Measurements from ENCODE around the gene TMEM129. TPM values are rescaled to one million over a fixed set of nuclear protein-coding genes. Genes with fewer than 3 reads are reported as not detected.

The TMEM129 gene
- total RNA-seq, 1 donor from 2014 or later = 27.2 TPM

- Mint-ChIP-seq H3K4me3 (ENCODE audit: unreplicated experiment) (no peak overlapping the region), H3K36me3 (ENCODE audit: low read depth, unreplicated experiment) (peaks cover 45% of the 10 kb centered on the region), H3K9me3 (ENCODE audit: unreplicated experiment) (peaks cover 7% of the 10 kb centered on the region), H3K4me1 (ENCODE audit: unreplicated experiment) (no peaks in the 10 kb centered on the region), H3K27me3 (ENCODE audit: unreplicated experiment) (peaks cover 10% of the 10 kb centered on the region), H3K27ac (ENCODE audit: unreplicated experiment) (no peak overlapping the region)
- TF ChIP-seq, protein P1, sequence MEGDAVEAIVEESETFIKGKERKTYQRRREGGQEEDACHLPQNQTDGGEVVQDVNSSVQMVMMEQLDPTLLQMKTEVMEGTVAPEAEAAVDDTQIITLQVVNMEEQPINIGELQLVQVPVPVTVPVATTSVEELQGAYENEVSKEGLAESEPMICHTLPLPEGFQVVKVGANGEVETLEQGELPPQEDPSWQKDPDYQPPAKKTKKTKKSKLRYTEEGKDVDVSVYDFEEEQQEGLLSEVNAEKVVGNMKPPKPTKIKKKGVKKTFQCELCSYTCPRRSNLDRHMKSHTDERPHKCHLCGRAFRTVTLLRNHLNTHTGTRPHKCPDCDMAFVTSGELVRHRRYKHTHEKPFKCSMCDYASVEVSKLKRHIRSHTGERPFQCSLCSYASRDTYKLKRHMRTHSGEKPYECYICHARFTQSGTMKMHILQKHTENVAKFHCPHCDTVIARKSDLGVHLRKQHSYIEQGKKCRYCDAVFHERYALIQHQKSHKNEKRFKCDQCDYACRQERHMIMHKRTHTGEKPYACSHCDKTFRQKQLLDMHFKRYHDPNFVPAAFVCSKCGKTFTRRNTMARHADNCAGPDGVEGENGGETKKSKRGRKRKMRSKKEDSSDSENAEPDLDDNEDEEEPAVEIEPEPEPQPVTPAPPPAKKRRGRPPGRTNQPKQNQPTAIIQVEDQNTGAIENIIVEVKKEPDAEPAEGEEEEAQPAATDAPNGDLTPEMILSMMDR (IDR thresholded peaks at IDR 0.05; ENCODE audit: unreplicated experiment) = no peak
- no peak for DNase-seq (ENCODE audit: low spot score)
These were observed 20.1 kb upstream of the TMEM129 start for GRCh38 chr4:1741208-1741607.

DNA sequence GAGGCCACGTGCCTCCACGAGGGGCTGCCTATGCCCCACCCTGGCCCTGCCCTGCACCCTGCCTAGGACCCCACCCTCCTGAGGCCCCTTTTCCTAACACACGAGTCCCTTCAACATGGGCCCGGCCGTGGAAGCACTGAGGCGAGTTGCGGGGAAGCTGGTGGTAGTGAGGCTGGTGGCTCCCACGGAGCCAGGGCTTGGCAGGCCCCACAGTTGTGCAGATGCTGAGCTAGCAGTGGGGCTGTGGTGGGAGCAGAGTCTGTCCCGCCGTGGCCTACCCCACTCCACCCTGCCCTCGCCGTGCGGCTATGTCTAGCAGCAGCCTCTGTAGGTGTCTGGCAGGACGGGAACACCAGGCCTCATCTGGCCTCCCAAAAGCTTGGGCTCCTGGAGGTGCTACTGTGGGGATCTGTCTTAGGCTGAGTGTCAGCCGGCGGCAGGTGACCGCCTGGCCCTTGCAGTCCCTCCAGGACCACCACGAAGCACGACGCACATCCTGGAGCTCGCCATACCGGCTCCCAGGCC lies 19.0 kb upstream of the TMEM129 start:
- TF ChIP-seq, protein P1 (IDR thresholded peaks at IDR 0.05; ENCODE audit: unreplicated experiment) = no peak
- no peak for DNase-seq (ENCODE audit: low spot score)
- H3K9me3 Mint-ChIP-seq (ENCODE audit: unreplicated experiment) = peaks cover 7% of the 10 kb centered on the region
- H3K27ac Mint-ChIP-seq (ENCODE audit: unreplicated experiment) = no peak overlapping the region
- no peaks in the 10 kb centered on the region for H3K4me1 Mint-ChIP-seq (ENCODE audit: unreplicated experiment)
- no peak overlapping the region for H3K4me3 Mint-ChIP-seq (ENCODE audit: unreplicated experiment)
- peaks cover 45% of the 10 kb centered on the region for H3K36me3 Mint-ChIP-seq (ENCODE audit: low read depth, unreplicated experiment)
- peaks cover 12% of the 10 kb centered on the region for H3K27me3 Mint-ChIP-seq (ENCODE audit: unreplicated experiment)

DNA sequence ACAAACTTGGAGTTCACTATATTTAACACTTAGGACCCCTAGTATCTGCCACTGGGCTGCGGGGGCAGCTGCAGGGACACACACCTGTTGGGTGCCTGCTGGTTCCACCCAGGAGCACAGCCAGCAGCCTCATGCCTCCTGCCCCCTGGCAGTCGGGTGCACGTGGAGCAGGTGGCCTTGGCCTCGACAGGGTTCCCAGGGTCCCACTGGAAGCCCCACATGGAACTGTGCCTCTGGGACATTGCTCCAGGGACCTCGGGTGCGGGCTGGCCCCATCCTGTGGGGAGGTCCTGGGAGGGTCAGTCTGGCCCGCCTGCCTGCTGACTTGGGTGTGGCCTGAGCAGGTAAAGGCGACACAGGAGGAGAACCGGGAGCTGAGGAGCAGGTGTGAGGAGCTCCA lies 18.2 kb upstream of the TMEM129 start:
- H3K4me3 Mint-ChIP-seq (ENCODE audit: unreplicated experiment) = no peak overlapping the region
- TF ChIP-seq, protein P1 (IDR thresholded peaks at IDR 0.05; ENCODE audit: unreplicated experiment) = no peak
- H3K27me3 Mint-ChIP-seq (ENCODE audit: unreplicated experiment) = peaks cover 12% of the 10 kb centered on the region

GRCh38 chr4:1738410-1738809 lies 17.3 kb upstream of the TMEM129 start:
- Mint-ChIP-seq H3K9me3 (ENCODE audit: unreplicated experiment) (peaks cover 7% of the 10 kb centered on the region), H3K27me3 (ENCODE audit: unreplicated experiment) (peaks cover 8% of the 10 kb centered on the region), H3K4me3 (ENCODE audit: unreplicated experiment) (peak overlapping the region; percentile 57), H3K27ac (ENCODE audit: unreplicated experiment) (no peak overlapping the region), H3K4me1 (ENCODE audit: unreplicated experiment) (no peaks in the 10 kb centered on the region), H3K36me3 (ENCODE audit: low read depth, unreplicated experiment) (peaks cover 38% of the 10 kb centered on the region)
- TF ChIP-seq, protein P1 (IDR thresholded peaks at IDR 0.05; ENCODE audit: unreplicated experiment) = no peak
- no peak for DNase-seq (ENCODE audit: low spot score)

More for the DNA sequence above, 18.2 kb upstream of the TMEM129 start:
- Mint-ChIP-seq H3K9me3 (ENCODE audit: unreplicated experiment) (peaks cover 7% of the 10 kb centered on the region), H3K4me1 (ENCODE audit: unreplicated experiment) (no peaks in the 10 kb centered on the region), H3K36me3 (ENCODE audit: low read depth, unreplicated experiment) (peaks cover 41% of the 10 kb centered on the region), H3K27ac (ENCODE audit: unreplicated experiment) (no peak overlapping the region)
- no peak for DNase-seq (ENCODE audit: low spot score)

GRCh38 chr4:1737666-1738065 lies 16.5 kb upstream of the TMEM129 start:
- DNase-seq (ENCODE audit: low spot score) = no peak
- Mint-ChIP-seq H3K27me3 (ENCODE audit: unreplicated experiment) (peaks cover 6% of the 10 kb centered on the region), H3K27ac (ENCODE audit: unreplicated experiment) (no peak overlapping the region), H3K4me3 (ENCODE audit: unreplicated experiment) (peak overlapping the region; percentile 37), H3K36me3 (ENCODE audit: low read depth, unreplicated experiment) (peaks cover 40% of the 10 kb centered on the region), H3K4me1 (ENCODE audit: unreplicated experiment) (no peaks in the 10 kb centered on the region), H3K9me3 (ENCODE audit: unreplicated experiment) (peaks cover 7% of the 10 kb centered on the region)
- TF ChIP-seq, protein P1 (IDR thresholded peaks at IDR 0.05; ENCODE audit: unreplicated experiment) = no peak
